HepG2 (cell line): ENCODE results near the gene TIAM2.

Source experiments
- CEBPB ChIP-seq: IDR thresholded peaks from 2 replicates; pipeline ENCODE4 v1.6.1; 2011; ENCODE audit warnings: low read depth, low read length, improper control_type of control experiment, borderline replicate concordance
- EZH2 ChIP-seq: conservative IDR thresholded peaks from 2 replicates; pipeline ENCODE4 v1.6.1; 2012; ENCODE audit warnings: mild to moderate bottlenecking, low read depth, low read length, moderate library complexity
- LCORL ChIP-seq, 2 experiments: fragments of 450-650 bp in 1 of 2; sonication (generic) in 1 of 2; formaldehyde crosslinking in 1 of 2; IDR thresholded peaks; 2 replicates each; pipeline versions ENCODE4 v1.5.0 to v1.6.1; 2017 to 2020; ENCODE audit warnings: antibody characterized with exemption in 1 of 2, missing genetic modification reagents in 1 of 2
- RAD21 ChIP-seq: fragments of 450-650 bp; formaldehyde crosslinking; IDR thresholded peaks from 2 replicates; pipeline ENCODE4 v1.5.0; 2020; ENCODE audit warnings: mild to moderate bottlenecking
- RCOR2 ChIP-seq: IDR thresholded peaks from 2 replicates; pipeline ENCODE4 v1.6.1; 2016; ENCODE audit warnings: missing biosample characterization, missing genetic modification reagents
- RFX5 ChIP-seq: IDR thresholded peaks from 2 replicates; pipeline ENCODE4 v1.6.1; 2011; ENCODE audit warnings: low read depth, low read length, improper control_type of control experiment
- TAF1 ChIP-seq: sonication (generic); formaldehyde crosslinking; IDR thresholded peaks from 2 replicates; pipeline ENCODE4 v1.4.0; 2020; ENCODE audit warnings: missing genetic modification reagents
- ZFP37 ChIP-seq: sonication (generic); formaldehyde crosslinking; IDR thresholded peaks from 2 replicates; pipeline ENCODE4 v1.4.0; 2020; ENCODE audit warnings: missing genetic modification reagents, borderline replicate concordance
- ZNF33A ChIP-seq: sonication (generic); formaldehyde crosslinking; IDR thresholded peaks from 2 replicates; pipeline ENCODE4 v1.5.1; 2020; ENCODE audit warnings: missing genetic modification reagents, mild to moderate bottlenecking, moderate library complexity, borderline replicate concordance
- TF ChIP-seq, protein P1 (sequence below): sonication (generic); formaldehyde crosslinking; IDR thresholded peaks from 2 replicates; pipeline ENCODE4 v1.5.0; 2020; ENCODE audit warnings: mild to moderate bottlenecking, missing genetic modification reagents, moderate library complexity

- TF ChIP-seq, protein P1, sequence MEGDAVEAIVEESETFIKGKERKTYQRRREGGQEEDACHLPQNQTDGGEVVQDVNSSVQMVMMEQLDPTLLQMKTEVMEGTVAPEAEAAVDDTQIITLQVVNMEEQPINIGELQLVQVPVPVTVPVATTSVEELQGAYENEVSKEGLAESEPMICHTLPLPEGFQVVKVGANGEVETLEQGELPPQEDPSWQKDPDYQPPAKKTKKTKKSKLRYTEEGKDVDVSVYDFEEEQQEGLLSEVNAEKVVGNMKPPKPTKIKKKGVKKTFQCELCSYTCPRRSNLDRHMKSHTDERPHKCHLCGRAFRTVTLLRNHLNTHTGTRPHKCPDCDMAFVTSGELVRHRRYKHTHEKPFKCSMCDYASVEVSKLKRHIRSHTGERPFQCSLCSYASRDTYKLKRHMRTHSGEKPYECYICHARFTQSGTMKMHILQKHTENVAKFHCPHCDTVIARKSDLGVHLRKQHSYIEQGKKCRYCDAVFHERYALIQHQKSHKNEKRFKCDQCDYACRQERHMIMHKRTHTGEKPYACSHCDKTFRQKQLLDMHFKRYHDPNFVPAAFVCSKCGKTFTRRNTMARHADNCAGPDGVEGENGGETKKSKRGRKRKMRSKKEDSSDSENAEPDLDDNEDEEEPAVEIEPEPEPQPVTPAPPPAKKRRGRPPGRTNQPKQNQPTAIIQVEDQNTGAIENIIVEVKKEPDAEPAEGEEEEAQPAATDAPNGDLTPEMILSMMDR (CRISPR knock-in tag): peak; percentile 90
- TF ChIP-seq RCOR2: no peak
- TF ChIP-seq RAD21: peak; percentile 72
- TF ChIP-seq CEBPB: no peak
- no peak for TF ChIP-seq EZH2
- TF ChIP-seq LCORL (IDR thresholded peaks at IDR 0.05): no peak
- TF ChIP-seq LCORL (CRISPR knock-in tag; IDR thresholded peaks at IDR 0.05): no peak
- TF ChIP-seq RFX5: no peak
- no peak for TF ChIP-seq ZNF33A (CRISPR knock-in tag)
- no peak for TF ChIP-seq TAF1 (CRISPR knock-in tag)
- no peak for TF ChIP-seq ZFP37 (CRISPR knock-in tag)
These were observed 179.6 kb downstream of the TIAM2 start for GRCh38 chr6:155174576-155175211.
